OCI-LY1 (cell line): ENCODE data around the gene ST14.

ENCODE experiments used
- CTCF ChIP-seq: fragments of 200-600 bp; sonication (generic), shearing (Covaris generic); IDR thresholded peaks from 2 replicates; pipeline ENCODE4 v1.5.1; 2017; ENCODE audit warnings: mild to moderate bottlenecking, antibody characterized with exemption, low read length, moderate library complexity, mixed read lengths
- EZH2 ChIP-seq: fragments of 200-600 bp; sonication (generic), shearing (Covaris generic); IDR thresholded peaks from 2 replicates; pipeline ENCODE4 v1.8.0; 2017; ENCODE audit warnings: borderline replicate concordance, mixed run types, mild to moderate bottlenecking, antibody characterized with exemption, low read length, moderate library complexity, mixed read lengths

- TF ChIP-seq CTCF = no peak
- TF ChIP-seq EZH2 = no peak
Measured at GRCh38 chr11:130157101-130157500, 2.5 kb upstream of the ST14 start.
